NB4 (cell line): ENCODE results near the gene CLTA.

Experiments
- CTCF ChIP-seq: IDR thresholded peaks from one replicate; pipeline ENCODE4 v1.5.1; 2012; ENCODE audit warnings: low read depth, low read length
- MAX ChIP-seq: IDR thresholded peaks from 2 replicates; pipeline ENCODE4 v1.6.1; 2011; ENCODE audit warnings: low read depth, low read length

- TF ChIP-seq MAX (no peak), CTCF (no peak)
These were observed 28.4 kb upstream of the CLTA start for GRCh38 chr9:36162211-36162738.
